ENCODE results near the gene TEX26.

Gene TEX26

GRCh38 chr13:31011901-31012654, 79.6 kb downstream of the TEX26 start:
- no peak for DNase-seq (ENCODE audit: low spot score)
- FAIRE-seq = no peak

- FAIRE-seq = no peak
- DNase-seq (ENCODE audit: low spot score) = no peak
Observed at GRCh38 chr13:31012655-31013024, 80.2 kb downstream of the TEX26 start.

DNA sequence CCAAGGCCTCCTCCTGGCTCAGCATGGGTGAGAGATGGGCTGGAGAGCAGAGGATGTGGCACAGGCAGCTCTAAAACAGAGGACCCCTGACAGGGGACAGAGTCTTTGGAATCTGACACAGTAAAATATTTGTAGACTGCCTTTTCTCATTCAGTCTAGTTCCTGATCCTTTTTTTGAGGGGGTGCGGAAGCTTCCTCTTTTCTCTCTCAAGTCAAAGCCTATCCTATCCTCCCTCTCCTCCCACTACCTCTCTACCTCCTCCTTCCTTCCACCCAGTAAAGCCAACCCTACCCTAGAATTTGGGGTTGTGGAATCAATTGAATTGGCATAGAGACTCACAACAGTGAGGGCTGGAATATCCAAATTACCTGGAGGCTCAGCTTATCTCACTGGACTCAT, 82.0 kb downstream of the TEX26 start:
- no peak for FAIRE-seq
- DNase-seq (ENCODE audit: low spot score) = no peak

- FAIRE-seq (no peak), DNase-seq (ENCODE audit: low spot score) (no peak)
Observed at GRCh38 chr13:31015199-31015598, 82.7 kb downstream of the TEX26 start.

- DNase-seq (ENCODE audit: low spot score) (no peak), FAIRE-seq (no peak)
Observed at GRCh38 chr13:31016342-31017325, 84.2 kb downstream of the TEX26 start.

GRCh38 chr13:31018511-31018910, 86.1 kb downstream of the TEX26 start:
- DNase-seq (ENCODE audit: low spot score) (no peak), FAIRE-seq (no peak)

- no peak for FAIRE-seq
- DNase-seq (ENCODE audit: low spot score) = no peak
Observed at GRCh38 chr13:31020996-31021395, 88.5 kb downstream of the TEX26 start.

- FAIRE-seq (no peak), DNase-seq (ENCODE audit: low spot score) (no peak)
Observed at GRCh38 chr13:31022288-31022895, 89.9 kb downstream of the TEX26 start.

GRCh38 chr13:31022928-31023530, 90.6 kb downstream of the TEX26 start:
- no peak for FAIRE-seq
- DNase-seq (ENCODE audit: low spot score) = no peak
